ENCODE results near the gene RPP25L. TPM values are rescaled to one million over a fixed set of nuclear protein-coding genes. Genes with fewer than 3 reads are reported as not detected.

Gene RPP25L
- total RNA-seq, 1 experiment from 2014 or later = 25.0 TPM

DNA sequence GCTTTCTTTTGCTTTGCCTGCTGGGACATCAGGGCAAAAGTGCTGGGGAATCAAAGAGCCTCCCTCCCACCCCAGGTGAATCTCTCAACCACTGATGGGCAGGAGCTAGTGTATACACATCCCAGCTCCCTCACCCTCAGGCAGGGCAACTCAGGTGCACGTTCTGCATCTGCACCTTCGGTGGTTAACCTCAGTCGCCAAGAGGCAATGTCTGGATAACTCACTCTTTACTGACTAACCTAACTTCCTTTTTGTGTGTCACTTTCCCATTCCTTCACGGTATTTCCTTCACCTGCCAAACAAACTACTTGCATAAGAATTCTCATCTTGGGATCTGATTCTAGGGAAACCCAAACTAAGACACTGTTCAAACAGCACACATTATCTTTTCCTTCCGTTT is 48.6 kb downstream of the RPP25L start:
- no peak overlapping the region for H2AFZ ChIP-seq (ENCODE audit: low read length)
- CTCF ChIA-PET = no interaction called here
- H3F3A ChIP-seq (ENCODE audit: low read length, unreplicated experiment) = no peaks in the 10 kb centered on the region
- no peak overlapping the region for H3K4me3 ChIP-seq (ENCODE audit: low read length)
- no peak overlapping the region for H3K27ac ChIP-seq (ENCODE audit: low read length)
- H3K9me2 ChIP-seq (replicated peaks; ENCODE audit: low read length) = no peaks in the 10 kb centered on the region
- DNase-seq = no peak
- TF ChIP-seq, protein P1, sequence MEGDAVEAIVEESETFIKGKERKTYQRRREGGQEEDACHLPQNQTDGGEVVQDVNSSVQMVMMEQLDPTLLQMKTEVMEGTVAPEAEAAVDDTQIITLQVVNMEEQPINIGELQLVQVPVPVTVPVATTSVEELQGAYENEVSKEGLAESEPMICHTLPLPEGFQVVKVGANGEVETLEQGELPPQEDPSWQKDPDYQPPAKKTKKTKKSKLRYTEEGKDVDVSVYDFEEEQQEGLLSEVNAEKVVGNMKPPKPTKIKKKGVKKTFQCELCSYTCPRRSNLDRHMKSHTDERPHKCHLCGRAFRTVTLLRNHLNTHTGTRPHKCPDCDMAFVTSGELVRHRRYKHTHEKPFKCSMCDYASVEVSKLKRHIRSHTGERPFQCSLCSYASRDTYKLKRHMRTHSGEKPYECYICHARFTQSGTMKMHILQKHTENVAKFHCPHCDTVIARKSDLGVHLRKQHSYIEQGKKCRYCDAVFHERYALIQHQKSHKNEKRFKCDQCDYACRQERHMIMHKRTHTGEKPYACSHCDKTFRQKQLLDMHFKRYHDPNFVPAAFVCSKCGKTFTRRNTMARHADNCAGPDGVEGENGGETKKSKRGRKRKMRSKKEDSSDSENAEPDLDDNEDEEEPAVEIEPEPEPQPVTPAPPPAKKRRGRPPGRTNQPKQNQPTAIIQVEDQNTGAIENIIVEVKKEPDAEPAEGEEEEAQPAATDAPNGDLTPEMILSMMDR (conservative IDR thresholded peaks at IDR 0.05; ENCODE audit: low read depth, low read length) = no peak
- no peak for TF ChIP-seq EZH2 (IDR thresholded peaks at IDR 0.05; ENCODE audit: low read length, unreplicated experiment)
- H3K27me3 ChIP-seq (ENCODE audit: low read length) = no peaks in the 10 kb centered on the region
- POLR2A ChIA-PET (ENCODE audit: unreplicated experiment) = no interaction called here
- H3K4me2 ChIP-seq (ENCODE audit: low read length) = no peak overlapping the region
- H4K20me1 ChIP-seq (ENCODE audit: low read length) = no peaks in the 10 kb centered on the region
- no peaks in the 10 kb centered on the region for H3K9me3 ChIP-seq (ENCODE audit: low read length)
- H3K36me3 ChIP-seq (ENCODE audit: low read depth, low read length) = no peaks in the 10 kb centered on the region
- ATAC-seq = no peak
- no peaks in the 10 kb centered on the region for H3K79me2 ChIP-seq (ENCODE audit: low read length)
- no TSS peak for BruUV-seq (replicated peaks)
- H3K9ac ChIP-seq (ENCODE audit: low read length) = no peak overlapping the region
- intact Hi-C loops (cut with micrococcal nuclease) = no loop called here
- H3K4me1 ChIP-seq (ENCODE audit: insufficient read depth, low read length) = no peaks in the 10 kb centered on the region

- no peak for ATAC-seq
- Histone ChIP-seq H3K4me1 (ENCODE audit: insufficient read depth, low read length) (no peaks in the 10 kb centered on the region), H3K9me2 (replicated peaks; ENCODE audit: low read length) (no peaks in the 10 kb centered on the region), H3K4me3 (ENCODE audit: low read length) (no peak overlapping the region), H3K27ac (ENCODE audit: low read length) (no peak overlapping the region), H2AFZ (ENCODE audit: low read length) (no peak overlapping the region), H3K27me3 (ENCODE audit: low read length) (no peaks in the 10 kb centered on the region), H4K20me1 (ENCODE audit: low read length) (no peaks in the 10 kb centered on the region), H3K9me3 (ENCODE audit: low read length) (no peaks in the 10 kb centered on the region), H3K36me3 (ENCODE audit: low read depth, low read length) (no peaks in the 10 kb centered on the region), H3K79me2 (ENCODE audit: low read length) (no peaks in the 10 kb centered on the region), H3K4me2 (ENCODE audit: low read length) (no peak overlapping the region), H3K9ac (ENCODE audit: low read length) (no peak overlapping the region), H3F3A (ENCODE audit: low read length, unreplicated experiment) (no peaks in the 10 kb centered on the region)
- no TSS peak for BruUV-seq (replicated peaks)
- ChIA-PET CTCF (no interaction called here), POLR2A (ENCODE audit: unreplicated experiment) (no interaction called here)
- TF ChIP-seq EZH2phosphoT487 (IDR thresholded peaks at IDR 0.05; ENCODE audit: borderline replicate concordance, low read length) (no peak), EZH2 (IDR thresholded peaks at IDR 0.05; ENCODE audit: low read length, unreplicated experiment) (no peak)
- TF ChIP-seq, protein P1 (conservative IDR thresholded peaks at IDR 0.05; ENCODE audit: low read depth, low read length) = peak; percentile 69
- DNase-seq = peak; percentile 18
- intact Hi-C loops (cut with micrococcal nuclease) = no loop called here
These were observed 49.7 kb downstream of the RPP25L start for GRCh38 chr9:34562135-34562745.

GRCh38 chr9:34560599-34561214 is 51.2 kb downstream of the RPP25L start:
- ATAC-seq (no peak), DNase-seq (no peak)
- no peaks in the 10 kb centered on the region for H3K79me2 ChIP-seq (ENCODE audit: low read length)
- H2AFZ ChIP-seq (ENCODE audit: low read length) = no peak overlapping the region
- H3K36me3 ChIP-seq (ENCODE audit: low read depth, low read length) = no peaks in the 10 kb centered on the region
- ChIA-PET POLR2A (ENCODE audit: unreplicated experiment) (no interaction called here), CTCF (no interaction called here)
- no peak overlapping the region for H3K4me2 ChIP-seq (ENCODE audit: low read length)
- BruUV-seq (replicated peaks) = no TSS peak
- H3K4me1 ChIP-seq (ENCODE audit: insufficient read depth, low read length) = no peaks in the 10 kb centered on the region
- TF ChIP-seq EZH2 (IDR thresholded peaks at IDR 0.05; ENCODE audit: low read length, unreplicated experiment) = no peak
- no peak for TF ChIP-seq EZH2phosphoT487 (IDR thresholded peaks at IDR 0.05; ENCODE audit: borderline replicate concordance, low read length)
- TF ChIP-seq, protein P1 (conservative IDR thresholded peaks at IDR 0.05; ENCODE audit: low read depth, low read length) = no peak
- no peaks in the 10 kb centered on the region for H3K9me3 ChIP-seq (ENCODE audit: low read length)
- H3F3A ChIP-seq (ENCODE audit: low read length, unreplicated experiment) = no peaks in the 10 kb centered on the region
- no peaks in the 10 kb centered on the region for H3K27me3 ChIP-seq (ENCODE audit: low read length)
- no peaks in the 10 kb centered on the region for H4K20me1 ChIP-seq (ENCODE audit: low read length)
- intact Hi-C loops (cut with micrococcal nuclease) = no loop called here
- no peak overlapping the region for H3K9ac ChIP-seq (ENCODE audit: low read length)
- H3K27ac ChIP-seq (ENCODE audit: low read length) = no peak overlapping the region
- H3K4me3 ChIP-seq (ENCODE audit: low read length) = no peak overlapping the region
- no peaks in the 10 kb centered on the region for H3K9me2 ChIP-seq (replicated peaks; ENCODE audit: low read length)
